GM19193 (cell line): ENCODE results near the gene SLC7A1.

Source experiments
- POLR2A ChIP-seq: IDR thresholded peaks from 4 replicates; pipeline ENCODE4 v1.6.1; 2011; ENCODE audit not compliant: insufficient read depth, insufficient read length; ENCODE audit errors: extremely low read depth

SLC7A1 gene

DNA sequence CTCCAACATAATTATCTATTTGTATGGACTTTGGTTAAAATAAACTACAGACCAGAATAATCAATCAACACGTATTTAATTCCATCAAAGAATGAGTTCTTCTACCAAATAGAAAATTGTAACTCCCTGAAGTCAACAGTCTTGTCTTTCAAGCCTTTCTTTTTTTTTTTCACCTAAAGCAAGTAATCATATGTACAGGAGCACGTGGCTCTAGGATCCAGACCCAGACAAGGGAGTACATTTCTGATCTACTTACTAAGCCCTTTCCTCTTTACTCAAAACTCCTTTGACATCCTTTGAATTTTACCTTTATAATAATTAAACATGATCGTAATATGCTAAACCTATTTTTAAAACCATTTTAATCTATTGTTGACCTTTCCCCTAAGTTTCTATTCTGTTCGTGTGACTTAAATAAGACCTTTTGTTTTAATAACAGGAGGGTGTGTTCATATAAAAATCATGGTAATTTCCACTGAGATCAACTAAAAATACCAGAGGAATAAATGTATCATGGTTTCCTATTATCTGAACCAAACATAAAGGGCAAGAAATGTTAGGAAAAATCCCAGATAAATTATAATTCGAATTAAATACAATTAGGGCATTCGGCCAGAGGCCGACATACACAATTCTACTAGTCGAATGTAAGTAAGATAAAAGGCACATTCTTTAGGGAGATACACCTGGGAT is 1.7 kb downstream of the SLC7A1 start:
- TF ChIP-seq POLR2A: no peak

GRCh38 chr13:29591310-29591709 is 4.2 kb downstream of the SLC7A1 start:
- TF ChIP-seq POLR2A: no peak

DNA sequence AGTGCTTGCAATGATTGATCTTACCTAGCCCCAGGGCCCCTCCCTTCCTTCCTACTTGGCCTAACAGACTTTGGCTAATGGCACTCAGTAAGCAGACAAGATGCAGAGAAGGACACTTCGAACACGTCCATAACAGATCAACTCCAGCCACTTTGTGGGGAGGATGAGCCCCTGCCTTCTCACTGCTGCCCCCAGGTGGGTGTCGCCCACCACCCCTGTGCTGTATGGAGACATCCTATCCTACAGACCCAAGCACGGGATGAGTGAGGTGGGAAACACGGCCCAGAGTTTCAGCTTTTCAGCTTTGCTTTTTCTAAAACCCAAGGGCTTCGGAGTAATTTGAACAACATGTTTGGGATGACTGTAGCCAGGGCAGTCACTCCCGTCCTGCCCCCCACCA is 5.5 kb downstream of the SLC7A1 start:
- TF ChIP-seq POLR2A: no peak

GRCh38 chr13:29589234-29589633 is 6.3 kb downstream of the SLC7A1 start:
- no peak for TF ChIP-seq POLR2A

DNA sequence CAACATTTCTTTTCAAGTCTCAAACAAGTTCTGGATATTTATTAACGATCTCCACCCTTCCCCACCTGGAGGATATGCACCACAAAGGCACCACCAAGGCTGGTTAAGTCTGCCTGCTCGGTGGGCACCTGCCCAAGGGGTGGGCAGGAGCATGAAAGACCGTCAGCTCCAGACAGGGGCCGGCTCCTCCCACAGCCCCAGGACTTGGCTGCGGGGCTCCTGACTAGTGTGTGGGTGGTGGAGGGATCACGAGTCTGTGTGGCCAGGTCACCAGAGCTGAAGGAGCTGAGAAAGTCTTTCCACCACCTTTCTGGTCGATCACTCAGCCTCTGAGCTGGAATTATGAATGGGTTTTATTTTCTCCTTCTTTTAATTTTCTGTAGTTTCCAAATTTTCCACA is 7.8 kb downstream of the SLC7A1 start:
- no peak for TF ChIP-seq POLR2A

- no peak for TF ChIP-seq POLR2A
These were observed 12.3 kb downstream of the SLC7A1 start for GRCh38 chr13:29583073-29583785.

- TF ChIP-seq POLR2A: no peak
These were observed 13.3 kb downstream of the SLC7A1 start for GRCh38 chr13:29582171-29582570.

DNA sequence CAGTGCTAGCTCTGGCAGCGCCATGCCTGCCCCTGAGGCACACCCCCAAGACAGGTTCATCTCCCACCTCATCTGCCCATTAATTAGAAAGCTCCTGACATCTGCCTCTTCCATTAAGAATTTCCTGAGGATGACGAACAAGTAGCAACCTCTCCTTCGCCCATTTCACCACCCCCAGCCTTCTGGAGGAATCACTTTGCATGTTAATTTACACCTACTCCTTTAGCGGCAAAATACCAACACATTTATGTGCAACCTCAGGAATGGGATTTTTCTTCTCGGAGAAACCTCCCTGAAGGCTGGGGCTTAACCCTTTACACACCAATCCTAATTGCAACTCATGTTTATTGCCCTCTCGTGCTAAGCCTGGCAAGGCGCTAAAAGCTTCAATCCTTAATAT is 13.8 kb downstream of the SLC7A1 start:
- TF ChIP-seq POLR2A: no peak

GRCh38 chr13:29579094-29579493 is 16.4 kb downstream of the SLC7A1 start:
- no peak for TF ChIP-seq POLR2A

- TF ChIP-seq POLR2A: no peak
These were observed 17.0 kb downstream of the SLC7A1 start for GRCh38 chr13:29578300-29579085.

GRCh38 chr13:29577136-29578051 is 18.1 kb downstream of the SLC7A1 start:
- no peak for TF ChIP-seq POLR2A

DNA sequence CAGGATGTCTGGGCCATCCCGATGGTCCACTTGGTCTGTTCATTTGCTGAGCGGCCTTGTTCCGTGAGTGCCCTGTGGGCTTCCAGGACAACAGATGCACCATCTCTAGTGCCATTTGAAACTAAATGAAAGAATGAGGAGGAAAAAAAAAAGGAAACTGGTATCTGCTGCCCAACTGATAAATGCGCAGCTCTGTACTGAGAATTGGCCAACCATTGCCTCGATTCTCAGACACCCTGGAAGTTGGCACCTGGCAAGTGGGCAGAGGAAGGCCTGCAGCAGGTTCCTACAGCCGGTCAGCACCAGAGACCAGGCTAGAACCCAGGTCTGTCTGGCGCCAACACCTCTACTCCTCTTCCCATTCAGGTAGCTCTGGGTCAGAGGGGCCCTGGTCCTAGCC is 18.9 kb downstream of the SLC7A1 start:
- TF ChIP-seq POLR2A: no peak

GRCh38 chr13:29575098-29575497 is 20.4 kb downstream of the SLC7A1 start:
- no peak for TF ChIP-seq POLR2A

GRCh38 chr13:29573190-29573589 is 22.3 kb downstream of the SLC7A1 start:
- TF ChIP-seq POLR2A: no peak

DNA sequence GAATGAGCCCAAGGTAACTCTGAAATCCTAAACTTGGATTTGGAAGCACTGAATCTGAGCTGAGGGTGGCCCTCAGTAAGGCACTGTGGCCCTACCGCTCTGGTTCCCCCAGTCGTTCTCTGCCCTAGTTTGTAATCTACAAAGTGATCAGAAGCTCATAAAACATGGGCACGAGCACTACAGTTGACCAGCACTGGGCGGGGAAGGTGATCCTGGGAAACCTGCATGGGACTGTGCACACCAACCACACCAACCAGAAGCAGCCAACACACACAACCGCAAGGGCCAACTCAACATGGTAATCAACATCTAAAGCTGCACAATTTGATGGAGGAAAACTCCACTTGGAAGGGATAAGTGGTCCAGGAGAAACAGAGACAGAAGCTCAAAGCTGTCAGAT is 22.9 kb downstream of the SLC7A1 start:
- no peak for TF ChIP-seq POLR2A

DNA sequence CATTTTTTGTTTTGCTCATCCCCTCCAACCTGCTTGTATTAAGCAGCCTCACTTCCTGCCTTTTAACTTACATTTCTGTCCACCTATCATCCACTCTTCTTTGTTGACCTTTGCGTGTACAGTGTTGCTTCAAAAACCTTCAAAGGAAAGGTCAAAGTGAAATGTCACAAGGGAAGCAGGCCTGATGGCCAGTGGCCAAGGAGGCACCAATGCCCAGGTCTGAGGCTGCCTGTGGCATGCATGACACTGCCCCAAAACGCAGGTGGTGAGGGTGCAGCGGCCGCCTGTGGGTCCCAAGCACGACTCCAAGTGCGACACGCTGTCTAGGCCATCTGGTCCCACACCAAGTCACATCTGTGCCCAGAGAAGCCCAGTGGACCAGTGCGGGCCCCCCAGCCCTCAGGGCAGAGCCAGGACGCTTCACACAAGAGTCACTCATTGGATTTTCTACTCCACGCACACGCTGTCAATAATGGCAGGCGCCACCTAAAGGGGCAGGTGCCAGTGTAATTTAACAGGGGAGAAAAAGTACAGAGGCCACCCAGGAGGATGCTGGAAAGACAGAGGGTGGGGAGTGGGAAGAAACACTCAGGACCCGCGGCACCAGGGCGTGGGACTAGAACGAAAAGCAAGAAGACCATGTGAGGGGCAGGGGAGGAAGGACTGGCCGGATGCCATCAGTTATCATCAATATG is 23.5 kb downstream of the SLC7A1 start:
- TF ChIP-seq POLR2A: no peak
